Mammary epithelial cell (primary cell): ENCODE data around the gene WBP2NL.

ENCODE experiments used
- CTCF ChIP-seq, 2 donors: IDR thresholded peaks in 1 of 2; conservative IDR thresholded peaks in 1 of 2; 2 replicates each; pipeline ENCODE4 v1.5.1; 2011 to 2012; ENCODE audit warnings: inconsistent platforms in 2 of 2, low read length in 2 of 2, mild to moderate bottlenecking in 2 of 2, control low read depth in 1 of 2, low read depth in 1 of 2; ENCODE audit not compliant: insufficient read depth in 1 of 2; ENCODE audit errors: extremely low read depth in 1 of 2
- EZH2 ChIP-seq: IDR thresholded peaks from 2 replicates; pipeline ENCODE4 v1.6.1; 2012; ENCODE audit warnings: low read length, inconsistent platforms, borderline replicate concordance

- TF ChIP-seq CTCF (conservative IDR thresholded peaks at IDR 0.05 in 1 of 2, IDR thresholded peaks at IDR 0.05 in 1 of 2; ENCODE audit: extremely low read depth in 1 of 2, insufficient read depth in 1 of 2, low read depth in 1 of 2, low read length in 2 of 2) (no peak), EZH2 (no peak)
Measured at GRCh38 chr22:42016111-42016510, 17.5 kb downstream of the WBP2NL start.
